Retina (tissue), 1 donor: ENCODE measurements around the gene PPT2.
"Not testable (repeated sequence)": the region's sequence is repeated elsewhere in the genome, so short reads cannot be mapped to it uniquely, and the experiment has no call there.

Source experiments
- DNase-seq: peaks from one replicate; pipeline ENCODE4 v3.0.0-alpha.2; 2016

The PPT2 gene

DNA sequence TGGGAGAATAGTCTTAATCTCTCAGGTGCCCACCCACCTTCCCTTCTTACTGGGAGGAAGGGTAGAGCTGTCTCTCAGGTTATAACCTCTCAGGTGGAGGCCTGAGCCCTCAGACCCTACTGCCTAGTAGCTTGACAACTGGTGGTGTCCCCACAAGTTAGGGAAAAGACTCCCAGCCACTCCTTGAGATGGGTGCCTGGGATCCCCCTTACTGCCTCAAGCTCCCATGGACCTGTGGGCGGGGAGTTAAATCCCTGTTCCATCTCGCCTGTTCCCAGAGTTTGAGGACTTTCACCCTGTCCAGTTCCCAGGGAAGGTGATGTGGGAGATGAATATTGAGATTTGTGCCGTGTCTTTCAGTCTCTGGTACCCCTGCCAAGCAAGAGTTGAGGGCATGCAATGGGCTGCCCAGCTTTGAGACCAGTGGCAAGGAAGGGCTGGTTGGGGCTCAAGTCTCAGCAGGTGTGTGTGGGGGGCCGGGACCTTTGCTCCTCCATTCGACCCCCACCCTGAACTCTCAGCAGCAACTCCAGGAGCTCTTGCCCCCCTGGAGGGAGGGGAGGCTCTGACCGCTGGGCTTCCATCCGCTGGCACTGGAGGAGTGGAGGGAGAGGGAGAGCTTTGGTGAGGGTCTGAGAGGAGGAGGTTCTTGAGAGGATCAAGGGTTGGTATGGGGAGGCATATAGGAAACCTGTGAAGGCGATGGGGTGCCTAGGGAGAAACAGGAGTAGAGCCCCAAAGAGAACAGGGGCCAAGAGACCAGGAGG lies 37.2 kb downstream of the PPT2 start:
- DNase-seq, result no peak

DNA sequence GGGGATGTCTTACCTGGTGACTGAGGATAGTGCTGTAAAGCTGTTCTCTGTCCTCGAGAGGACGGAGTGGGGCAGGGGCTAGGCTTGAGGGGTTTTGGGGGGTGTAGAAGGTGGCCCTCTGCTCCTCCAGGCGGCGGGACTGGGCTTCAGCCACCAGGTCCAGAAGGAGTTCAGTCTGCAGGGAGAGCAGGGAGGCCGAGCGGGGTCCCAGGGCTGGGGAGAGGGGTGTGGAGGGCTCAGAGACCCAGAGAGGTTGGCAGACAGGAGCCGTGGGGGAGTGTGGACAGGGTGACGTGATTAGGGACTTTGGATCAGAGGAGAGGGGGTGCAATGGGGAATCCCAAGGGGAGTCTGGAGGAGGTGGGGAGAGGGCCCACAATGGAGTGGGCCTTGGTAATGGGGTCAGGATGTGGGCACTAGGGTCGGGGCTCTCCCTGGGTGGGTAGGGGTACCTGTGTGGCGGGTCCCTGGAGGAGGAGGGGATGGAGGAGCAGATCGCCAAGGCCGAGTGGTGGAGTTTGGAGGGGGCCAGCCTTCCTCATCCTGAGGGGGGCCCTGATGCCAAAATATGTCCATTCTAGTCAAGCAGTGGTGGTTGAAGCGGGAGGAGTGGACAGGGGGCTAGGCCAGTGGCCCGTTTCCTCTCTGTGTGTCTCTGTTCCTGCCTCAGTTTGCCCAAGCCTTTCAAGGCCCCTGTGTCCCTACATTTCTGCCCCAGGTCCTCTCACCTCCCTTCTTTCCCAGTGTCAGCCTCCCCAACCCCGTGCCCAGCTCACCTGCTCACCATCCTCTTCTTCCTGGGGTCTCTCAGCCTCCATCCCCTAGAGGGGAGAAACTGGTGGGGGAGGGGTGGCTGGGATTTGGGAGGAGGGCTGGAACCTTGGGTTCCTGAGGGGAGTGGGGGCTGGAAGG lies 38.0 kb downstream of the PPT2 start:
- DNase-seq, result no peak

DNA sequence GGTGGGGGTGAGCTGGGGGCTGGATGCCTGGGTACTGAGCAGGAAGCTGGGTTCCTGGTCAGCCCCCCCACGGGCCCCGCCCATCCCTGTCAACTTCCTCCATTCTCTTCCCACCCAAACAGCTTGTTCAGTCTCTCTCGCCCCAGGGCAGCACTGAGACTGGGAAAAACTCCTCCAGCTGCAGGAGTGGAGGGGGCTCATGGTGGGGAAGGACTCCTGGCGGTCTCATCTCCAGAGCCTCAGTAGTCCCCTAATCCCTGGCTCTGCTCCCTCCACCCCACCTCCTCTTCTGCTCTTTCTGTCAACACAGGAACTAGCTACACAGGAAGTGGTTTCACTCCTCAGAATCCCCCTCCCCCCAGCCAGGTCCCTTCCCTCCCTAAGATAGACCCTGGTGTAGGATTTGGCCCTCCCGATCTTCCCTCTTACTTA lies 38.7 kb downstream of the PPT2 start, which contains the start of gene GPSM3:
Gene GPSM3, minus strand, starts transcription at position 36 of the 432 bp plus-strand sequence. CDS start 130 bp downstream, outside the sequence.
- DNase-seq, result no peak

GRCh38 chr6:32193096-32193495 lies 39.2 kb downstream of the PPT2 start:
- DNase-seq, result not testable (repeated sequence)

DNA sequence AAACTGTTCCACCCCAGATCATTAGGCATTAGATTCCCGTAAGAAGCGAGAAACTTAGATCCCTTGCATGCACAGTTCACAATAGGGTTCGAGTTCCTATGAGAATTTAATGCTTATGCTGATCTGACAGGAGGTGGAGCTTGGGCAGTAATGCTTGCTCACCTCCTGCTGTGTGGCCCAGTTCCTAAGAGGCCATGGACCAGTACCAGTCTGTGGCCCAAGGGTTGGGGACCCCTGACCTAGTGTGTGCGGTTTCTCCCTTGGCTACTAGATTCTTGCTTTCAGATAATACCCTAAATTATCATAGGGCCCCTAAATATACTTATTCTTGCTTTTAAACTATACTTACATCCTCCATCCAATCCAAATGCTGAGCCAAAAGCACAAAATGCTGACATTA lies 40.4 kb downstream of the PPT2 start:
- no peak for DNase-seq

DNA sequence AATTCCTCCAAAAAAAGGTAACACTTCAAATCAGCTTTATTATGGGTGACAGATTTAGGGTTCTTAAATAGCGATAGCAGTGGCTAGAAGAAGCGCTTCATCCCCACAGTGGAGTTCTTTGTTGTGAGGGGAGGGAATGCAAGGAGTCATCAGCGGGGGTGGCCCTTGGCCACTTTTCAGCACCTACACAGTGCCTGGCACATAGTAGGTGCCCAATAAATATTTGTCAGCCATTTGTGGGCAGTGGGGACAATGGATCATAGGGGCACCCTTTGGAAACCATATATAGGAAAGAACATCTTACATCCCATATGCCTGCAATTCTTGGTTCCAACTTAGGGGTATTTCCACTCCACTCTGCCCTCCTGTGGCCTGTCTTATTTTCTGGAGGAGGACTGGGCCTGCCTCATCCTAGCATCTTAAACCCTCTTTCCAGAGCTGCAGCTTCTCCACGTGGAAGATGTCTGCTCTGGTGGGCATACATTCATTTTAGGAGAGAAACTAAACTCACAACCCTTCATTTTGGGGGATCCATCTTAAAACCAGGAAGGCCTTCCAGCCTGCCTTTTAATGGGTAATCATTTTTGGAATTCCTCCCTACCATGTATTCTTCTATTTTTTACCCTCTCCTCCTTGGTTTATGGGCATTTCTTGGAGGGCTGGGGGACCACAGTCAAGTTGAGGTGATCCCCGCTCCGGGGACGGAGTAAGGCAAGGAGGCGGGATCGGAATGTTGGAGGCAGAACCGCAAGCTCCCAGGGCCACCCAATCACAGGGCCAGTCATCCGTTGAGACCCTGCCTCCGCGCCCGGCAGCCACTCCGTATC lies 41.1 kb downstream of the PPT2 start:
- DNase-seq, result no peak

DNA sequence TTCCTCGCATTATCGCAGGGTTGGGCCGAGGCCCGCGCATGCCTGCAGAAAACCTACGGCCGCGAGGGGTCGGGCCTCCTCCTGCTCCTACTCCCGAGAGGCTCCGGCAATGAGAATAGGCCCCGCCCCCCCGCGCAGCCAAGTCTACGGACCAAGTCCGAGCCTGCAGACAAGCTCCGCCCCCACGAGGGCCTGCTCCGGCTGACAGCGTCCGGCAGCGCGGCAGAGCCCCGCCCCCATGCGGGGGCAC lies 41.6 kb downstream of the PPT2 start:
- no peak for DNase-seq

GRCh38 chr6:32195902-32196681 lies 42.2 kb downstream of the PPT2 start:
- DNase-seq, result peak; percentile 98

- DNase-seq, result peak; percentile 77
These were observed 43.0 kb downstream of the PPT2 start for GRCh38 chr6:32196682-32197616.

- DNase-seq, result no peak
These were observed 44.4 kb downstream of the PPT2 start for GRCh38 chr6:32198345-32198696.

GRCh38 chr6:32198866-32199265 lies 44.9 kb downstream of the PPT2 start:
- no peak for DNase-seq

DNA sequence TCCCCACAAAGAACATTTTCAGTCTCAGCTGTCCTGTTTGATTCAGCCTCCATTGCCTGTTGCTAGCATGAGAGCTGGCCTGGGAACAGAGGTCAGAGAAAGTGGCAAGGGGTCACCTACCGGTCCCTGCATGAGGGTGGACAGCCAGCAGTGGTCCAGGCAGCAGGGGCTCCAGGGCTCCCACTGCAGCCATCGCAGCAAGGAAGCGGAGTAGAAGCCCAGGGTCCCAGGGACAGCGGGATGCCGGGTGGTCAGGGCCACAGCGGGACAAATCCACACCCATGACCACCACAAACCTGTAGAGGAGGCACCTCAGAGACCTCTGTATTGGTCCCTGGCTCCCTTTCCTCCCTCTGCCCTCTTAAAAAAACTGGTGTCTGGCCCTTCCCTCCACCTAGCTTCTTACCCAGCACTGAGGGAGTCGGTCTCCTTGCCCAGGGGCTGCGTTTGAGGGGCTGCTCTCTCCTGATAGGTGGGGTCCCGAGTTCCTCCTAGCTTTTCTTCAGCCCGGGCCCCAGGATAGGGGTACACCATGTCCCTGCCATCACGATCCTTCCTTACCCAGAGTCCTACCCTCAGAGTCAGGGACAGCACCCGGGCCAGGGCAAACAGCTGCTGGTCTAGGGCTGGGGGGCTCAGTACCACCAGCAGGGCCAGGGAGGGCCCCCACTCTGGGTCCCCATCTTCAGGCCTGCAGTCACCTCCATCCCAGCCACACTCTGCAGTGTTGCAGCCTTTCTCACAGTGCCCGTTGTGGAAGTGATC lies 47.0 kb downstream of the PPT2 start:
- DNase-seq, result no peak

DNA sequence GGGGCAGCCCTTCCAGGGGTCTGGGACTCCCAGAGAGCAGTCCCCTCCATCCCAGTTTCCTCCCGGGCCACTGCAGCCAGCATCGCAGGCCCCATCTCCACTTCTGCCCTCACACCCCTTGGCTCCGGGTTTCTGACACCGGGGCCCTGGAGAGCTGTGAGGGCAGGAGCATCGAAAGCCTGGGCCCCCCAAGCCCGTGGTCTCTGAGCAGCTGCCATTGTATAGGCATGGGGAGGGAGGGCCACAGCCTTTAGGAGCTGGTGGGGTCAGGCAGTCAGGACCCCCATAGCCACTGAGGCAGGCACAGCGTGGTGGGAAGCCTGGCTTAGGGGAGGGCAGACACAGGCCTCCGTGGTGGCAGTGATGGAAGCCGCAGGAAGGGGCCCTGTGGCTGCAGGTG lies 48.2 kb downstream of the PPT2 start:
- no peak for DNase-seq

DNA sequence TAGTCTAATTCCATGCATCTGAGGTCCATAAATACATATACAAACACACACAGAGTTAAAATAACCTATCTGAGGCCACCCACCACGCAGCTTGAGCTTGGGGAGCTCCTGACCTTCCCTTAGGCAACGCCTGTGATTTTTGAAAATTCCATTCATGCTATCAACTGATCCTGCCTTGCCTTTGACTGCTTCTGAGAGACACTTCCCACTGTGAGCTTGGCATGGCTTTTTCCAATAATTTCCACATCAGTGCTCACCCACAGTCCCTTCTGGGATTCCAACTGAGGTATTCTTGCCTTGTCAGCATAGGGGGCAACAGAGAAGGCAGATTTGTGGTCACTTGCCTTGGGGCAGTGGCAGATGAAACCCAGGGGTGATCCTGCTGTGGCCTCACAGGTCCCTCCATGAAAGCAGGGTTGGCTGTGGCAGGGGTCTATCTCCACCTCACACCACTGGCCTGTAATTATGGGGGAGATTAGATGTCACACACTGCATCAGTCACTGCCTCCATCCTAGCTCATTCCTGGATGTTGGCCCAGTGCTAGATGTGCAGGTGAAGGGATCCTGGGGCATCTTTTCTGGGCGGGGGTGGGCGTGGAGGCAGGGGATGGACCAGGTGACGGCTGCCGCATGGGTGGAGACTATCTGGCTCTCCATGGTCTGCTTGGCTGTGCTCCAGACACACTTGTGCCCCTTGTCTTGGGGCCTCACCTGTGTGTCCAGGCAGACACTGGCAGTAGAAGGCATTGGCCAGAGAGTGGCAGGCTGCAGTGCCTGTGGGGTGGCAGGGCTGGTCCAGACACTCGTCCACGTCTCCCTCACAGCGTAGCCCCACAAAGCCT lies 49.7 kb downstream of the PPT2 start:
- peak; percentile 84 for DNase-seq

- no peak for DNase-seq
These were observed 50.4 kb downstream of the PPT2 start for GRCh38 chr6:32204268-32204715.

GRCh38 chr6:32208996-32209395 lies 55.1 kb downstream of the PPT2 start:
- no peak for DNase-seq

- no peak for DNase-seq
These were observed 56.3 kb downstream of the PPT2 start for GRCh38 chr6:32210191-32210601.

GRCh38 chr6:32211432-32211831 lies 57.5 kb downstream of the PPT2 start:
- not testable (repeated sequence) for DNase-seq

- no peak for DNase-seq
These were observed 58.3 kb downstream of the PPT2 start for GRCh38 chr6:32212076-32212760.
